Stimulated activated CD4-positive, alpha-beta T cell treated with anti-CD3 and anti-CD28 coated beads, Interleukin-4, amount 100 ng/mL, for 24 hours (primary cell): Measurements from ENCODE around the gene PPP2R3B.

Source experiments
- DNase-seq: peaks from one replicate; pipeline ENCODE4 v3.0.0-alpha.2; 2020

Gene PPP2R3B

DNA sequence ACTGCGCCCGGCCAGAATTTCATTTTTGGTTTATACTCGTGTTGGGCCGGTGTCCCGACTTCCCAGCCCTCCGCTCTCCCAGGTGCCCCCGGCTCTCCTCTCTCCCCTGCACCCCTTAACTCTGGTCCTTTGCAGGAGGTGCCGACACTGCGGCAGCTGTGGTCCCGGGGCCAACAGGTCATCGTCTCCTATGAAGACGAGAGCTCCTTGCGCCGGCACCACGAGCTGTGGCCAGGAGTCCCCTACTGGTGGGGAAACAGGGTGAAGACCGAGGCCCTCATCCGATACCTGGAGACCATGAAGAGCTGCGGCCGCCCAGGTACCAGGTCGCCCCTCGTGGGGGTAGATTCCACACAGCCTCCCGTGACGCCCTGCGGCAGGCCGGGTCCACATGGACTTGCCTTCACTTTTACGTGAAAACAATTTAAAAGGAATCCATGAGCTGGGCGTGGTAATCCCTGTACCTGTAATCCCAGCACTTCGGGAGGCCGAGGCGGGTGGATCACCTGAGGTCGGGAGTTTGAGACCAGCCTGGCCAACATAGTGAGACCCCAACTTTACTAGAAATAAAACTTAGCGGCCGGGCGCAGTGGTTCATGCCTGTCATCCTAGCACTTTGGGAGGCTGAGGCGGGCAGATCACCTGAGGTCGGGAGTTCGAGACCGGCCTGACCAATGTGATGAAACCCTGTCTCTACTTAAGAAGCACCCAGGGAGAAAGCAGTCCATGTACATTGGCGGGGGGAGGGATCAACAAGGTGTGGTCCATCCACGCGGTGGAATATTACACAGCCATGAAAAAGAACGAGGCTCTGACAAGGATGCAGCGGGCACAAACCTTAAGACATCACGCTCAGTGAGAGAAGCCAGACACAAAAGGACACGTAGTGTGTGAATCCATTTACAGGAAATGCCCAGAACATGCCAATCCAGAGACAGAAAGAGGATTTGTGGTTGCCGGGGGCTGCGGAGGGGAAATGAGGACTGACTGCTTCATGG, 93.5 kb downstream of the PPP2R3B start:
- no peak for DNase-seq

GRCh38 chrX:291411-291901, 95.3 kb downstream of the PPP2R3B start:
- DNase-seq: no peak

- no peak for DNase-seq
These were observed 96.1 kb downstream of the PPP2R3B start for GRCh38 chrX:290476-291166.

DNA sequence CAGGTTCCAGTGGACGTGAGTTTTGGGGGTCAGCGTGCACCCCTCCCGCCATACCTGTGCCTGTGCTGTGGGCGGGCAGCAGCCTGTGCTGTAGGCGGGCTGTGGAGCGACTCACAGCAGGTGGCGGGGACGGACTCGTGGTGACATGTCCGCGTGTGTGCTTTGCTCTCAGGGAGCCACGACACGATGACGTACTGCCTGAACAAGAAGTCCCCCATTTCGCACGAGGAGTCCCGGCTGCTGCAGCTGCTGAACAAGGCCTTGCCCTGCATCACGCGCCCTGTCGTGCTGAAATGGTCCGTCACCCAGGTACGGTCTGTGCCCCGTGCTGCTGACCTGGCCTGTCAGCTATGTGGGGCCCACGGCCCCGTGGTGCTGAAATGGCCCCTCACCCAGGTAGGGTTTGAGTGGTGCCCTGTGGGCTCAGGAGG, 98.1 kb downstream of the PPP2R3B start:
- no peak for DNase-seq

DNA sequence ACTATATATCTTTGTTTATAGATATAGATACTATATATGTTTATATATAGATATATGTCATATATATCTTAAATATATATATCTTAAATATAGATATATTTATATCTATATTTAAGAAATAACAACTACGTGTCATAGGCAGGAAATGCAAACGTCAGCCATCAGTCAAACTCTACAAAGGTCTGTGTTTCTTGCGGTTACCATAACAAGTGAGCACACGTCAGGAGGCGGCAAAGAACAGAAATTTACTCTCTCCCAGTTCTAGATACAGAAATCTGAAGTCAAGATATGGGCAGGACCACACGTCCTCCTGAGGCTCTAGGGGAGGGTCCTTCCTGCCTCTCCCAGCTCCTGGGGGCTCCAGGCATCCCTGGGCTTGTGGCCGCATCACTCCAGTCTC, 99.0 kb downstream of the PPP2R3B start:
- no peak for DNase-seq

DNA sequence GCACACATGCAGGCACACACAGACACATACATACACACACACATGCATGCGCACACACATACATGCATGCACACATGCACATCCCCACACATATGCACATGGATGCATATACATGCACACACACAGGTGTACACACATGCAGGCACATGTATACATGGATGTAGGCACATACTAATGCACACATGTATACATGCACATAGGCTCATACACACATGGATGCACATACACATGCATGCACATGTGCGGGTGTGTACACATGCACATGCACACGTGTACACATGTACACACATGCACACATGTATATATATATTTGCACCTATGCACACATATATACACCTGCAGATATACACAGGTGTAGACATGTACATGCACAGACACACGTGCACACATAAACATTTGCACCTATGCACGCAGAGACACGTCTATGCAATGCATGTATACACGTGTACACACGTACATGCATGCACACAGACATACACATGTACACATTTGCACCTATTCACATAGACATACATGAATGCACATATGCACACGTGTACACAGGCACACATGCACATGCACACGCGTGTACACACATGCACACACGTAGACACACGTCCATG, 101.5 kb downstream of the PPP2R3B start:
- DNase-seq: no peak
